GM12892 (cell line): ENCODE measurements around the gene SUPV3L1.

ENCODE experiments used
- POLR2A ChIP-seq: IDR thresholded peaks from 2 replicates; pipeline ENCODE4 v1.6.1; 2011; ENCODE audit warnings: low read depth, low read length, control low read depth
- POLR2AphosphoS5 ChIP-seq: IDR thresholded peaks from 2 replicates; pipeline ENCODE4 v1.6.1; 2011; ENCODE audit warnings: low read depth, low read length, control low read depth
- TAF1 ChIP-seq: IDR thresholded peaks from 2 replicates; pipeline ENCODE4 v1.6.1; 2011; ENCODE audit warnings: low read depth, mild to moderate bottlenecking, control low read depth, low read length, borderline replicate concordance

DNA sequence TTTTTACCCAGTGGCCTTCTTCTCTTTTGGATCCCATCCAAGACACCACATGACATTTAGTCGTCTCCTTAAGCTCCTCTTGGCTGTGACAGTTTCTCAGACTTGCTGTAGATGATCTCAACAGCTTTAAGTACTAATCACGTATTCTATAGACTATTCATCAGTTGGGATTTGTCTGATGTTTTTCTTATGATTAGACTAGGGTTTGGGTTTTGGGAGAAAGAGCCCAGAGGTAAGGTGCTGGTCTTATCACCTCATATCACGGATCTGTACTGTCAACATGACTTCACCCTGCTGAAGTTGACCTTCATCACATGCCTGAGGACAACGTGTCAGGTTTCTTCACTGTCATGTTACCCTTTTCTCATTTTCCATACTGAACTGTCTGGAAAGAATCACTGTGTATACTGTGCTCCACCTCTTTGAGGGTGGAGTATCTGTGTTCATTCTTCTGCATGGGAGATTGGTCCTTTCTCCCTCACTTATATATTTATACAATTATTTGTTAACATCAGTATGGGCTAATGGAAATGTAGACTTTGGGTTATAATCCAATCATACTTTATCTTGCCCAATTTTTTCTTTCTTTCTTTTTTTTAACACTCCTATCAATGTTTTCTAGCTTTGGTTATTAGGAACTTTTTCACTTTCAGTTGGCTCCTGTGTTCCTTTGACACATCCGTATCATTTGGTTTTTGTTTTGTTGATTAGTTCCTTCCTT lies 33.7 kb downstream of the SUPV3L1 start:
- TF ChIP-seq POLR2A (no peak), POLR2AphosphoS5 (no peak), TAF1 (no peak)
